ENCODE results near the gene TXNDC16.

GRCh38 chr14:52485350-52485960, 66.8 kb downstream of the TXNDC16 start:
- no peak for TF ChIP-seq EP300 (IDR thresholded peaks at IDR 0.05)
- TF ChIP-seq, protein P1, sequence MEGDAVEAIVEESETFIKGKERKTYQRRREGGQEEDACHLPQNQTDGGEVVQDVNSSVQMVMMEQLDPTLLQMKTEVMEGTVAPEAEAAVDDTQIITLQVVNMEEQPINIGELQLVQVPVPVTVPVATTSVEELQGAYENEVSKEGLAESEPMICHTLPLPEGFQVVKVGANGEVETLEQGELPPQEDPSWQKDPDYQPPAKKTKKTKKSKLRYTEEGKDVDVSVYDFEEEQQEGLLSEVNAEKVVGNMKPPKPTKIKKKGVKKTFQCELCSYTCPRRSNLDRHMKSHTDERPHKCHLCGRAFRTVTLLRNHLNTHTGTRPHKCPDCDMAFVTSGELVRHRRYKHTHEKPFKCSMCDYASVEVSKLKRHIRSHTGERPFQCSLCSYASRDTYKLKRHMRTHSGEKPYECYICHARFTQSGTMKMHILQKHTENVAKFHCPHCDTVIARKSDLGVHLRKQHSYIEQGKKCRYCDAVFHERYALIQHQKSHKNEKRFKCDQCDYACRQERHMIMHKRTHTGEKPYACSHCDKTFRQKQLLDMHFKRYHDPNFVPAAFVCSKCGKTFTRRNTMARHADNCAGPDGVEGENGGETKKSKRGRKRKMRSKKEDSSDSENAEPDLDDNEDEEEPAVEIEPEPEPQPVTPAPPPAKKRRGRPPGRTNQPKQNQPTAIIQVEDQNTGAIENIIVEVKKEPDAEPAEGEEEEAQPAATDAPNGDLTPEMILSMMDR (IDR thresholded peaks at IDR 0.05): no peak

Measured in upper lobe of left lung (tissue), 4 donors.